SK-N-SH treated with all-trans-retinoic acid at 6 μM for 48 hours (cell line): ENCODE data around the gene EEF2.

Experiments used
- ATAC-seq: fragments of 200-7000 bp; cut with Tn5 transposase; 3 replicates; pipeline ENCODE4 v1.9.1; 2020; ENCODE audit warnings: mild to moderate bottlenecking, moderate library complexity
- ARNTL ChIP-seq: fragments of 450-650 bp; formaldehyde crosslinking; IDR thresholded peaks from 2 replicates; pipeline ENCODE4 v1.5.0; 2020; ENCODE audit warnings: low read depth, mild to moderate bottlenecking, moderate library complexity, borderline replicate concordance
- BACH2 ChIP-seq: fragments of 250-450 bp; sonication (Bioruptor Pico); IDR thresholded peaks from 2 replicates; pipeline ENCODE4 v1.9.0; 2021; ENCODE audit warnings: mild to moderate bottlenecking, borderline replicate concordance
- CSDC2 ChIP-seq: fragments of 250-450 bp; sonication (Bioruptor Pico); IDR thresholded peaks from 2 replicates; pipeline ENCODE4 v1.5.0; 2020; ENCODE audit warnings: mild to moderate bottlenecking, moderate library complexity
- ESRRG ChIP-seq: fragments of 250-450 bp; sonication (Bioruptor Pico); IDR thresholded peaks from 2 replicates; pipeline ENCODE4 v1.6.1; 2021; ENCODE audit warnings: mild to moderate bottlenecking
- GLIS3 ChIP-seq: fragments of 250-450 bp; sonication (Bioruptor Pico); IDR thresholded peaks from 2 replicates; pipeline ENCODE4 v1.5.0; 2020; ENCODE audit warnings: mild to moderate bottlenecking, moderate library complexity
- ISL1 ChIP-seq: fragments of 250-450 bp; sonication (Bioruptor Pico); IDR thresholded peaks from 2 replicates; pipeline ENCODE4 v2.1.2; 2022; ENCODE audit warnings: mild to moderate bottlenecking, moderate library complexity
- OSR1 ChIP-seq: fragments of 250-450 bp; sonication (Bioruptor Pico); IDR thresholded peaks from 2 replicates; pipeline ENCODE4 v1.8.0; 2022; ENCODE audit warnings: moderate library complexity, mild to moderate bottlenecking, inconsistent platforms
- PPARA ChIP-seq: fragments of 250-450 bp; sonication (Bioruptor Pico); IDR thresholded peaks from 2 replicates; pipeline ENCODE4 v1.5.0; 2020; ENCODE audit warnings: mild to moderate bottlenecking, borderline replicate concordance
- RARB ChIP-seq: fragments of 250-450 bp; sonication (Bioruptor Pico); IDR thresholded peaks from 2 replicates; pipeline ENCODE4 v1.8.0; 2021; ENCODE audit warnings: mild to moderate bottlenecking, moderate library complexity
- SNAI2 ChIP-seq: fragments of 250-450 bp; sonication (Bioruptor Pico); IDR thresholded peaks from 2 replicates; pipeline ENCODE4 v1.5.0; 2020; ENCODE audit warnings: mild to moderate bottlenecking, moderate library complexity
- TCF4 ChIP-seq: fragments of 250-450 bp; sonication (Bioruptor Pico); IDR thresholded peaks from 2 replicates; pipeline ENCODE4 v1.8.0; 2021; ENCODE audit warnings: mild to moderate bottlenecking, moderate library complexity, borderline replicate concordance
- TOX ChIP-seq: fragments of 250-450 bp; sonication (Bioruptor Pico); IDR thresholded peaks from 2 replicates; pipeline ENCODE4 v1.8.0; 2021; ENCODE audit warnings: mild to moderate bottlenecking, moderate library complexity, borderline replicate concordance
- ZC3H10 ChIP-seq: fragments of 250-450 bp; sonication (Bioruptor Pico); IDR thresholded peaks from 2 replicates; pipeline ENCODE4 v1.5.1; 2021; ENCODE audit warnings: mild to moderate bottlenecking, moderate library complexity
- ZFP3 ChIP-seq: fragments of 250-450 bp; sonication (Bioruptor Pico); IDR thresholded peaks from 2 replicates; pipeline ENCODE4 v1.5.0; 2020; ENCODE audit warnings: mild to moderate bottlenecking, moderate library complexity
- ZFP30 ChIP-seq: fragments of 450-650 bp; formaldehyde crosslinking; IDR thresholded peaks from 2 replicates; pipeline ENCODE4 v1.5.0; 2022; ENCODE audit warnings: mild to moderate bottlenecking, moderate library complexity
- ZNF565 ChIP-seq: fragments of 450-650 bp; formaldehyde crosslinking; conservative IDR thresholded peaks from 2 replicates; pipeline ENCODE4 v1.5.0; 2020; ENCODE audit warnings: low read depth, mild to moderate bottlenecking, moderate library complexity
- ZNF70 ChIP-seq: fragments of 450-650 bp; formaldehyde crosslinking; IDR thresholded peaks from 2 replicates; pipeline ENCODE4 v1.5.0; 2020; ENCODE audit warnings: mild to moderate bottlenecking, moderate library complexity
- TF ChIP-seq, protein P1 (sequence below): fragments of 250-450 bp; sonication (Bioruptor Pico); IDR thresholded peaks from 2 replicates; pipeline ENCODE4 v1.5.1; 2020; ENCODE audit warnings: low read depth, mild to moderate bottlenecking, moderate library complexity
- TF ChIP-seq, protein P2 (sequence below): fragments of 250-450 bp; sonication (Bioruptor Pico); IDR thresholded peaks from 2 replicates; pipeline ENCODE4 v1.8.0; 2021; ENCODE audit warnings: low read depth, mild to moderate bottlenecking, moderate library complexity, borderline replicate concordance
- TF ChIP-seq, protein P3 (sequence below): fragments of 250-450 bp; sonication (Bioruptor Pico); IDR thresholded peaks from 2 replicates; pipeline ENCODE4 v1.8.0; 2020; ENCODE audit warnings: mild to moderate bottlenecking, moderate library complexity, borderline replicate concordance
- TF ChIP-seq, protein P4 (sequence below): fragments of 250-450 bp; sonication (Bioruptor Pico); IDR thresholded peaks from 2 replicates; pipeline ENCODE4 v1.5.1; 2021; ENCODE audit warnings: mild to moderate bottlenecking, moderate library complexity
- TF ChIP-seq, protein P5 (sequence below): fragments of 250-450 bp; sonication (Bioruptor Pico); IDR thresholded peaks from 2 replicates; pipeline ENCODE4 v1.5.0; 2020; ENCODE audit warnings: mild to moderate bottlenecking, moderate library complexity

Gene EEF2

DNA sequence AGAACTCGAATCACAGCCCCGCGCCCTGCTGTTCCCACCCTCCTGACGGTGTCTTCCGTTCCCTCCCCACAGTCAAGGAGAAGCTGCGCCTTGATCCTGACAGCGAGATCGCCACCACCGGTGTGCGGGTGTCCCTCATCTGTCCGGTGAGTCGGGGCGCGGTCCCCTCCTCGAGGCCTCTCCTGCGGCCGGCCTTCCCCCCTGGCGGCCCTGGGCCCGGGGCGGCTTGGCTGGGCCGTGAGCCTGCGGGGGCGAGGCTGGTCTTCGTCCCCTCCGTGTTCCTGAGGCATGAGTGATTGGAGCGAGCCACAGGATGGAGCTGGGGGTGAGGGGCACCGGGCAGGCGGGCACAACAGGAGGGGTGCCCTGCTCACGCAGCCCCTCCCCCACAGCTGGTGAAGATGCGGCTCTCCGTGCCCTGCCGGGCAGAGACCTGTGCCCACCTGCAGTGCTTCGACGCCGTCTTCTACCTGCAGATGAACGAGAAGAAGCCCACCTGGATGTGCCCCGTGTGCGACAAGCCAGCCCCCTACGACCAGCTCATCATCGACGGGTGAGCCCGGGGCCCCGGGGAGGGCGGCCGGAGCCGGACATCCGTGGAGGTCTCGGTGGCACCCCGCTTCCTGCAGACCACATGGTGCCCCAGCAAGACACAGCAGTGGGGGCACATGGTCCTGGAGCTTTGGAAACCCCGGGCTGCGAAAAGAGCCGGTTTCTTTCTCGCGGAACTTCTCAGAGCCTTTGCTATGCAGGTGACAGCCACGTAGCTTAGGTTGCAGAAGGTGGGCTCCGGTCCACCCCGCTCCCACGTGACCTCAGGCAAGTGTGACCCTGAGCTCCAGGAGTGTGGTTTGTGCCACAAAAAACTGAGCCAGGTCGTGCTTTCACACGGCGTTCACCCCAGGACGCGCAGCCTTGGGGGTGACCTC, 48.0 kb upstream of the EEF2 start:
- no peak for ATAC-seq
- TF ChIP-seq ESRRG (CRISPR knock-in tag) (no peak), ZFP30 (CRISPR knock-in tag) (no peak), ARNTL (CRISPR knock-in tag) (no peak), TOX (no peak), RARB (CRISPR knock-in tag) (no peak)
- TF ChIP-seq, all 23 proteins: peak for 0

DNA sequence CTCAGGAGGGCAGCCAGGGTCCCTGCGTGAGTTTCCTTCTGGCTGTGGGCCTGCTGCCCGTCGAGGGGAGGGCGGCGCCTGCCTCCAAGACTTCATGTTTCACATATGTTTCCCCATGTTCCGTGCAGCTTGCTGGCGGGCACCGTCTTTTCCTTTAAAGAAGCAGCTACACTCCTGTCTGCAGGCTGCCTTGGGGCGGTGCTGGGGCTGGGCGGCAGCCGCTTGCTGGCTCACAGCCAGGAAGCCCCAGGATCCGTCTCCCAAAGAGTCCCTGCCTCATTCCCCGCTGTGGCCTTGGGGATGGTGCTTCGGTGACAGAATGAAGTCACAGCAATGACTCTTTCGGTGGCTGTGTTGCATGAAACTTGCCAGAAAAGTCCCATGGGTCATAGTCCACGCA, 47.2 kb upstream of the EEF2 start:
- TF ChIP-seq, protein P1, sequence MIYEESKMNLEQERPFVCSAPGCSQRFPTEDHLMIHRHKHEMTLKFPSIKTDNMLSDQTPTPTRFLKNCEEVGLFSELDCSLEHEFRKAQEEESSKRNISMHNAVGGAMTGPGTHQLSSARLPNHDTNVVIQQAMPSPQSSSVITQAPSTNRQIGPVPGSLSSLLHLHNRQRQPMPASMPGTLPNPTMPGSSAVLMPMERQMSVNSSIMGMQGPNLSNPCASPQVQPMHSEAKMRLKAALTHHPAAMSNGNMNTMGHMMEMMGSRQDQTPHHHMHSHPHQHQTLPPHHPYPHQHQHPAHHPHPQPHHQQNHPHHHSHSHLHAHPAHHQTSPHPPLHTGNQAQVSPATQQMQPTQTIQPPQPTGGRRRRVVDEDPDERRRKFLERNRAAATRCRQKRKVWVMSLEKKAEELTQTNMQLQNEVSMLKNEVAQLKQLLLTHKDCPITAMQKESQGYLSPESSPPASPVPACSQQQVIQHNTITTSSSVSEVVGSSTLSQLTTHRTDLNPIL = no peak
- TF ChIP-seq TOX (no peak), ZC3H10 (CRISPR knock-in tag) (no peak), OSR1 (CRISPR knock-in tag) (no peak), PPARA (CRISPR knock-in tag) (no peak), SNAI2 (CRISPR knock-in tag) (no peak), ZNF70 (CRISPR knock-in tag) (no peak), BACH2 (CRISPR knock-in tag) (no peak), CSDC2 (no peak), ZFP3 (no peak), GLIS3 (CRISPR knock-in tag) (no peak), TCF4 (CRISPR knock-in tag) (no peak), ARNTL (CRISPR knock-in tag) (no peak), ESRRG (CRISPR knock-in tag) (no peak)
- TF ChIP-seq, protein P2, sequence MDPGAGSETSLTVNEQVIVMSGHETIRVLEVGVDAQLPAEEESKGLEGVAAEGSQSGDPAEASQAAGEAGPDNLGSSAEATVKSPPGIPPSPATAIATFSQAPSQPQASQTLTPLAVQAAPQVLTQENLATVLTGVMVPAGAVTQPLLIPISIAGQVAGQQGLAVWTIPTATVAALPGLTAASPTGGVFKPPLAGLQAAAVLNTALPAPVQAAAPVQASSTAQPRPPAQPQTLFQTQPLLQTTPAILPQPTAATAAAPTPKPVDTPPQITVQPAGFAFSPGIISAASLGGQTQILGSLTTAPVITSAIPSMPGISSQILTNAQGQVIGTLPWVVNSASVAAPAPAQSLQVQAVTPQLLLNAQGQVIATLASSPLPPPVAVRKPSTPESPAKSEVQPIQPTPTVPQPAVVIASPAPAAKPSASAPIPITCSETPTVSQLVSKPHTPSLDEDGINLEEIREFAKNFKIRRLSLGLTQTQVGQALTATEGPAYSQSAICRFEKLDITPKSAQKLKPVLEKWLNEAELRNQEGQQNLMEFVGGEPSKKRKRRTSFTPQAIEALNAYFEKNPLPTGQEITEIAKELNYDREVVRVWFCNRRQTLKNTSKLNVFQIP = no peak
- TF ChIP-seq, protein P3, sequence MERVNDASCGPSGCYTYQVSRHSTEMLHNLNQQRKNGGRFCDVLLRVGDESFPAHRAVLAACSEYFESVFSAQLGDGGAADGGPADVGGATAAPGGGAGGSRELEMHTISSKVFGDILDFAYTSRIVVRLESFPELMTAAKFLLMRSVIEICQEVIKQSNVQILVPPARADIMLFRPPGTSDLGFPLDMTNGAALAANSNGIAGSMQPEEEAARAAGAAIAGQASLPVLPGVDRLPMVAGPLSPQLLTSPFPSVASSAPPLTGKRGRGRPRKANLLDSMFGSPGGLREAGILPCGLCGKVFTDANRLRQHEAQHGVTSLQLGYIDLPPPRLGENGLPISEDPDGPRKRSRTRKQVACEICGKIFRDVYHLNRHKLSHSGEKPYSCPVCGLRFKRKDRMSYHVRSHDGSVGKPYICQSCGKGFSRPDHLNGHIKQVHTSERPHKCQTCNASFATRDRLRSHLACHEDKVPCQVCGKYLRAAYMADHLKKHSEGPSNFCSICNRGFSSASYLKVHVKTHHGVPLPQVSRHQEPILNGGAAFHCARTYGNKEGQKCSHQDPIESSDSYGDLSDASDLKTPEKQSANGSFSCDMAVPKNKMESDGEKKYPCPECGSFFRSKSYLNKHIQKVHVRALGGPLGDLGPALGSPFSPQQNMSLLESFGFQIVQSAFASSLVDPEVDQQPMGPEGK = no peak
- TF ChIP-seq, all 23 proteins: peak for 0
- ATAC-seq = no peak

DNA sequence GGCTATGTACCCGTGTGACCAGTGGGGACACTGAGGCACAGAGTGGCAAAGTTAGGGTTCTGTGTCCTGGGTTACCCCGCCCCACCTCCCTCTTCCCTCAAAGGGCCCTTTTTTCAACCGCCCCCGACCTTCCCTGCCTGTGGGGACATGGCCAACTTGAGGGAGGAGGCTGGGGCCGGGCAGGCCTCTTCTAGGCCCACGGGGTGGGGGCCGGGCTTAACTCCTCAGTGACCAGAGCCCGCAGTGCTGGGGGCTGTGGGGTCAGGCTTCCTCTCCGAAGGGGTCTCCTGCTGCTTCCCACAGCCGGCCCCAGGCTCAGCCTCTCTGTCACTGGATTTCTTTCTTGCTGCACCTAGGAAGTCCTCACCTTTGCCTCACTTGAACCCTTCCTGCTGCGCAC, 46.2 kb upstream of the EEF2 start:
- TF ChIP-seq, protein P2 = no peak
- TF ChIP-seq ISL1 (CRISPR knock-in tag) (no peak), ZNF70 (CRISPR knock-in tag) (no peak), ZFP3 (no peak), SNAI2 (CRISPR knock-in tag) (no peak), ZFP30 (CRISPR knock-in tag) (no peak), TOX (no peak), ZNF565 (CRISPR knock-in tag) (no peak)
- TF ChIP-seq, protein P1 = no peak
- TF ChIP-seq, protein P4, sequence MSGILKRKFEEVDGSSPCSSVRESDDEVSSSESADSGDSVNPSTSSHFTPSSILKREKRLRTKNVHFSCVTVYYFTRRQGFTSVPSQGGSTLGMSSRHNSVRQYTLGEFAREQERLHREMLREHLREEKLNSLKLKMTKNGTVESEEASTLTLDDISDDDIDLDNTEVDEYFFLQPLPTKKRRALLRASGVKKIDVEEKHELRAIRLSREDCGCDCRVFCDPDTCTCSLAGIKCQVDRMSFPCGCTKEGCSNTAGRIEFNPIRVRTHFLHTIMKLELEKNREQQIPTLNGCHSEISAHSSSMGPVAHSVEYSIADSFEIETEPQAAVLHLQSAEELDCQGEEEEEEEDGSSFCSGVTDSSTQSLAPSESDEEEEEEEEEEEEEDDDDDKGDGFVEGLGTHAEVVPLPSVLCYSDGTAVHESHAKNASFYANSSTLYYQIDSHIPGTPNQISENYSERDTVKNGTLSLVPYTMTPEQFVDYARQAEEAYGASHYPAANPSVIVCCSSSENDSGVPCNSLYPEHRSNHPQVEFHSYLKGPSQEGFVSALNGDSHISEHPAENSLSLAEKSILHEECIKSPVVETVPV (CRISPR knock-in tag) = no peak
- TF ChIP-seq, protein P5, sequence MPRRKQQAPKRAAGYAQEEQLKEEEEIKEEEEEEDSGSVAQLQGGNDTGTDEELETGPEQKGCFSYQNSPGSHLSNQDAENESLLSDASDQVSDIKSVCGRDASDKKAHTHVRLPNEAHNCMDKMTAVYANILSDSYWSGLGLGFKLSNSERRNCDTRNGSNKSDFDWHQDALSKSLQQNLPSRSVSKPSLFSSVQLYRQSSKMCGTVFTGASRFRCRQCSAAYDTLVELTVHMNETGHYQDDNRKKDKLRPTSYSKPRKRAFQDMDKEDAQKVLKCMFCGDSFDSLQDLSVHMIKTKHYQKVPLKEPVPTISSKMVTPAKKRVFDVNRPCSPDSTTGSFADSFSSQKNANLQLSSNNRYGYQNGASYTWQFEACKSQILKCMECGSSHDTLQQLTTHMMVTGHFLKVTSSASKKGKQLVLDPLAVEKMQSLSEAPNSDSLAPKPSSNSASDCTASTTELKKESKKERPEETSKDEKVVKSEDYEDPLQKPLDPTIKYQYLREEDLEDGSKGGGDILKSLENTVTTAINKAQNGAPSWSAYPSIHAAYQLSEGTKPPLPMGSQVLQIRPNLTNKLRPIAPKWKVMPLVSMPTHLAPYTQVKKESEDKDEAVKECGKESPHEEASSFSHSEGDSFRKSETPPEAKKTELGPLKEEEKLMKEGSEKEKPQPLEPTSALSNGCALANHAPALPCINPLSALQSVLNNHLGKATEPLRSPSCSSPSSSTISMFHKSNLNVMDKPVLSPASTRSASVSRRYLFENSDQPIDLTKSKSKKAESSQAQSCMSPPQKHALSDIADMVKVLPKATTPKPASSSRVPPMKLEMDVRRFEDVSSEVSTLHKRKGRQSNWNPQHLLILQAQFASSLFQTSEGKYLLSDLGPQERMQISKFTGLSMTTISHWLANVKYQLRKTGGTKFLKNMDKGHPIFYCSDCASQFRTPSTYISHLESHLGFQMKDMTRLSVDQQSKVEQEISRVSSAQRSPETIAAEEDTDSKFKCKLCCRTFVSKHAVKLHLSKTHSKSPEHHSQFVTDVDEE (CRISPR knock-in tag) = no peak
- no peak for ATAC-seq
